Neural crest cell (in vitro differentiated cells): ENCODE data around the gene ULK4. TPM values are rescaled to one million over a fixed set of nuclear protein-coding genes. Genes with fewer than 3 reads are reported as not detected.
"Not testable (repeated sequence)": the region's sequence is repeated elsewhere in the genome, so short reads cannot be mapped to it uniquely, and the experiment has no call there.

Experiments
- DNase-seq: peaks from one replicate; pipeline ENCODE4 v3.0.0; 2021; ENCODE audit warnings: low read depth, mixed read lengths, low spot score
- H3K27ac Mint-ChIP-seq: one replicate; pipeline ENCODE4 v1.8.0; 2021; ENCODE audit warnings: mild to moderate bottlenecking, mixed read lengths; ENCODE audit not compliant: unreplicated experiment
- H3K27me3 Mint-ChIP-seq: 2 replicates; pipeline ENCODE4 v1.8.0; 2021; ENCODE audit warnings: low read depth, mild to moderate bottlenecking, mixed read lengths
- H3K36me3 Mint-ChIP-seq: 2 replicates; pipeline ENCODE4 v1.8.0; 2021; ENCODE audit warnings: low read depth, mild to moderate bottlenecking, mixed read lengths
- H3K4me1 Mint-ChIP-seq: 2 replicates; pipeline ENCODE4 v1.8.0; 2021; ENCODE audit warnings: mixed read lengths
- H3K4me3 Mint-ChIP-seq: one replicate; pipeline ENCODE4 v1.8.0; 2021; ENCODE audit warnings: mild to moderate bottlenecking, mixed read lengths
- H3K9me3 Mint-ChIP-seq: 2 replicates; pipeline ENCODE4 v1.8.0; 2021; ENCODE audit warnings: mixed read lengths
- total RNA-seq: library from RNA; stranded (reverse); gene quantifications from 2 replicates; pipeline ENCODE4 v1.2.1, GENCODE V29; 2021
- TF ChIP-seq, protein P1 (sequence below): fragments of 200-600 bp; sonication (generic); conservative IDR thresholded peaks from 2 replicates; pipeline ENCODE4 v1.5.0; 2021; ENCODE audit warnings: antibody characterized with exemption, mild to moderate bottlenecking

ULK4 gene
- total RNA-seq, 1 donor from 2014 or later: 10.2 TPM

GRCh38 chr3:41683666-41684350, 278.1 kb downstream of the ULK4 start:
- Mint-ChIP-seq H3K27me3 (no peaks in the 10 kb centered on the region), H3K4me3 (no peak overlapping the region), H3K36me3 (no peaks in the 10 kb centered on the region), H3K4me1 (no peaks in the 10 kb centered on the region), H3K9me3 (peaks cover 2% of the 10 kb centered on the region), H3K27ac (no peak overlapping the region)
- TF ChIP-seq, protein P1, sequence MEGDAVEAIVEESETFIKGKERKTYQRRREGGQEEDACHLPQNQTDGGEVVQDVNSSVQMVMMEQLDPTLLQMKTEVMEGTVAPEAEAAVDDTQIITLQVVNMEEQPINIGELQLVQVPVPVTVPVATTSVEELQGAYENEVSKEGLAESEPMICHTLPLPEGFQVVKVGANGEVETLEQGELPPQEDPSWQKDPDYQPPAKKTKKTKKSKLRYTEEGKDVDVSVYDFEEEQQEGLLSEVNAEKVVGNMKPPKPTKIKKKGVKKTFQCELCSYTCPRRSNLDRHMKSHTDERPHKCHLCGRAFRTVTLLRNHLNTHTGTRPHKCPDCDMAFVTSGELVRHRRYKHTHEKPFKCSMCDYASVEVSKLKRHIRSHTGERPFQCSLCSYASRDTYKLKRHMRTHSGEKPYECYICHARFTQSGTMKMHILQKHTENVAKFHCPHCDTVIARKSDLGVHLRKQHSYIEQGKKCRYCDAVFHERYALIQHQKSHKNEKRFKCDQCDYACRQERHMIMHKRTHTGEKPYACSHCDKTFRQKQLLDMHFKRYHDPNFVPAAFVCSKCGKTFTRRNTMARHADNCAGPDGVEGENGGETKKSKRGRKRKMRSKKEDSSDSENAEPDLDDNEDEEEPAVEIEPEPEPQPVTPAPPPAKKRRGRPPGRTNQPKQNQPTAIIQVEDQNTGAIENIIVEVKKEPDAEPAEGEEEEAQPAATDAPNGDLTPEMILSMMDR: no peak
- no peak for DNase-seq

GRCh38 chr3:41682996-41683395, 278.9 kb downstream of the ULK4 start:
- Mint-ChIP-seq H3K4me3 (no peak overlapping the region), H3K4me1 (no peaks in the 10 kb centered on the region), H3K27me3 (no peaks in the 10 kb centered on the region), H3K36me3 (no peaks in the 10 kb centered on the region), H3K9me3 (no peaks in the 10 kb centered on the region), H3K27ac (no peak overlapping the region)
- no peak for DNase-seq
- TF ChIP-seq, protein P1: no peak

DNA sequence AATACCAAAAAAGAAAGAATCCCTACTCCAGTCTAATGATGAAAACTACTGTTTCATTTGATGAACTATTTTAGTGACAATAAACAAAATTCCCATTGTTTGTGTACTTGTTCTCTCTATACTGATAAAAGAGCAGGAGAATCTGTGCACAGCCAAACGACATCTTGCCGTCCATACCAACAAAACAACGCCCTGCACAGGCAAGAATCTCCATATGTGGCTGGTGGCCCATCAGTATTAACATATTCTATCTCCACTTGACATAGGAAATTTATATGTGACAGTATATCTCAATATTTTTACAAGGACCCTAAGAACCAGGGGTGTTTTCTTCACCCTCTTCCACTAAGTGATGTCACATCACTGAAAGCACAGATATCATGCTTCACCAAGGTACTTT, 279.5 kb downstream of the ULK4 start:
- TF ChIP-seq, protein P1: no peak
- H3K27ac Mint-ChIP-seq: no peak overlapping the region

GRCh38 chr3:41681479-41681878, 280.4 kb downstream of the ULK4 start:
- TF ChIP-seq, protein P1: no peak
- no peak for DNase-seq
- Mint-ChIP-seq H3K36me3 (no peaks in the 10 kb centered on the region), H3K27me3 (no peaks in the 10 kb centered on the region), H3K4me3 (no peak overlapping the region), H3K4me1 (no peaks in the 10 kb centered on the region), H3K9me3 (no peaks in the 10 kb centered on the region), H3K27ac (no peak overlapping the region)

More for the DNA sequence above, 279.5 kb downstream of the ULK4 start:
- Mint-ChIP-seq H3K4me1 (no peaks in the 10 kb centered on the region), H3K4me3 (no peak overlapping the region), H3K9me3 (no peaks in the 10 kb centered on the region), H3K27me3 (no peaks in the 10 kb centered on the region), H3K36me3 (no peaks in the 10 kb centered on the region)
- no peak for DNase-seq

GRCh38 chr3:41679374-41679773, 282.5 kb downstream of the ULK4 start:
- H3K36me3 Mint-ChIP-seq: no peaks in the 10 kb centered on the region

GRCh38 chr3:41675102-41675501, 286.8 kb downstream of the ULK4 start:
- not testable (repeated sequence) for H3K27me3 Mint-ChIP-seq, H3K27ac Mint-ChIP-seq, H3K36me3 Mint-ChIP-seq, H3K4me1 Mint-ChIP-seq, DNase-seq, H3K4me3 Mint-ChIP-seq
- peaks cover 11% of the 10 kb centered on the region for H3K9me3 Mint-ChIP-seq

More at GRCh38 chr3:41679374-41679773, 282.5 kb downstream of the ULK4 start:
- no peak for DNase-seq
- TF ChIP-seq, protein P1: no peak
- Mint-ChIP-seq H3K4me1 (no peaks in the 10 kb centered on the region), H3K27ac (no peak overlapping the region), H3K9me3 (no peaks in the 10 kb centered on the region), H3K4me3 (no peak overlapping the region), H3K27me3 (no peaks in the 10 kb centered on the region)
